Stimulated activated CD8-positive, alpha-beta memory T cell treated with anti-CD3 and anti-CD28 coated beads, Interleukin-4, amount 100 ng/mL, for 1 hour (primary cell): ENCODE measurements around the gene DOK7.

Source experiments
- DNase-seq, 2 donors: peaks; one replicate each; pipeline ENCODE4 v3.0.0-alpha.2; 2020; ENCODE audit warnings: low read depth in 2 of 2, low spot score in 1 of 2

DOK7 gene

GRCh38 chr4:3461515-3462291 lies 1.4 kb upstream of the DOK7 start:
- DNase-seq, result no peak

GRCh38 chr4:3462321-3462789 lies 751 bp upstream of the DOK7 start:
- no peak for DNase-seq

- no peak for DNase-seq
Measured at GRCh38 chr4:3463556-3464348, 646 bp downstream of the DOK7 start.

GRCh38 chr4:3464349-3464905 lies 1.3 kb downstream of the DOK7 start:
- DNase-seq, result no peak

- DNase-seq, result no peak
Measured at GRCh38 chr4:3464911-3465697, 2.0 kb downstream of the DOK7 start.

- no peak for DNase-seq
Measured at GRCh38 chr4:3465698-3466671, 2.9 kb downstream of the DOK7 start.

GRCh38 chr4:3466691-3467600 lies 3.8 kb downstream of the DOK7 start:
- no peak for DNase-seq

- no peak for DNase-seq
Measured at GRCh38 chr4:3467601-3468031, 4.5 kb downstream of the DOK7 start.

- no peak for DNase-seq
Measured at GRCh38 chr4:3468154-3468553, 5.0 kb downstream of the DOK7 start.

- no peak for DNase-seq
Measured at GRCh38 chr4:3468804-3469203, 5.7 kb downstream of the DOK7 start.

GRCh38 chr4:3469386-3470243 lies 6.5 kb downstream of the DOK7 start:
- DNase-seq, result no peak

GRCh38 chr4:3470244-3471097 lies 7.4 kb downstream of the DOK7 start:
- DNase-seq, result no peak

- DNase-seq, result no peak
Measured at GRCh38 chr4:3471098-3471760, 8.1 kb downstream of the DOK7 start.

- DNase-seq, result no peak
Measured at GRCh38 chr4:3471886-3472285, 8.8 kb downstream of the DOK7 start.

- no peak for DNase-seq
Measured at GRCh38 chr4:3472411-3473141, 9.5 kb downstream of the DOK7 start.
